Choroid plexus epithelial cell (primary cell): Measurements from ENCODE around the gene PDLIM4.
A peak's percentile ranks its signal among the peaks of the same experiment; 100 is the strongest.

ENCODE experiments used
- DNase-seq: peaks from one replicate; pipeline ENCODE4 v3.0.0-alpha.2; 2010; ENCODE audit warnings: low read depth
- H3K4me3 ChIP-seq: 2 replicates; pipeline ENCODE4 v1.5.1; 2011; ENCODE audit warnings: low read depth, mild to moderate bottlenecking, control low read depth, low read length, moderate library complexity
- CTCF ChIP-seq: conservative IDR thresholded peaks from 2 replicates; pipeline ENCODE4 v1.5.1; 2011; ENCODE audit warnings: low read depth, mild to moderate bottlenecking, control low read depth, inconsistent platforms, low read length, moderate library complexity

Gene PDLIM4

GRCh38 chr5:132267166-132267739, 9.8 kb downstream of the PDLIM4 start:
- TF ChIP-seq CTCF: no peak
- H3K4me3 ChIP-seq: no peak overlapping the region
- DNase-seq: no peak

DNA sequence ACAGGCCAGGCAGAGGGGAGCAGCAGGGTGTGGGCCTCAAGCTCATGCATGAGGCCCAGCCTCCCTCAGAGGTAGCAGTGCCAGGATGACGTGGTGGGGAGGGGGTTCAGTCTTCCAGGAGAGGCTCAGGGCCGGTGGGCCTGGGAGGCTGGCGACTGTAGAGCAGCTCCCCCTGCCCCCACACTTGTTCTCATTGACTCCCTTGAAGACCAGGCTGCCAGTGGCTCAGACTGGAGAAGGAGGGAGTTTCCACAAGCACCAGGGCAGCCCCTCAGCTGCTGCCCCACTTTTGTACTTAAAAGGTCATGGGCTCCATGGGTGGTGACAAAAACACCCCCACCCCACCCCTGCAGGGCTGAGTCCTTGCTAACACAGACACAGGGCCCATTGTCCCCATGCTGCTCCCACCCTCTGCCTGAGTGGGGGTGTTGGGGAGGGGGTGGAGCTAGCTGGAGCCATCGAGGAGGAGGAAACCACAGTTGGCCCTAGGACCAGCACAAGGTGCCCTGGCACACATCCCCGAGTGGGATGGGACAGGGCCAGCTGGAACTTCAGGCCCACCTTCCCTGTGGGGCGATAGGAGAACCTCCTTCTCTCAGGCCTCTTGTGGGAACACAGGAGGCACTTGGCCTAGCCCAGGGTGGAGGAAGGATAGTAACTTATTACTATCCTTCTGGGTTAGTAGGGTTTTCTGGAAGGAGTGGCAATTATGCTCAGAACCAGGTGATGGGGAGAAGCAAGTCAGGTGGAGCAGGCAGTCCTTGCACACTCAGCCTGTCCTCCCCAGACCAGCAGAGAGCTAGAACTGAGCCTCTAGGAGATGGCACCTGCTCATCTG, 10.7 kb downstream of the PDLIM4 start:
- H3K4me3 ChIP-seq: no peak overlapping the region
- TF ChIP-seq CTCF: no peak
- DNase-seq: no peak

DNA sequence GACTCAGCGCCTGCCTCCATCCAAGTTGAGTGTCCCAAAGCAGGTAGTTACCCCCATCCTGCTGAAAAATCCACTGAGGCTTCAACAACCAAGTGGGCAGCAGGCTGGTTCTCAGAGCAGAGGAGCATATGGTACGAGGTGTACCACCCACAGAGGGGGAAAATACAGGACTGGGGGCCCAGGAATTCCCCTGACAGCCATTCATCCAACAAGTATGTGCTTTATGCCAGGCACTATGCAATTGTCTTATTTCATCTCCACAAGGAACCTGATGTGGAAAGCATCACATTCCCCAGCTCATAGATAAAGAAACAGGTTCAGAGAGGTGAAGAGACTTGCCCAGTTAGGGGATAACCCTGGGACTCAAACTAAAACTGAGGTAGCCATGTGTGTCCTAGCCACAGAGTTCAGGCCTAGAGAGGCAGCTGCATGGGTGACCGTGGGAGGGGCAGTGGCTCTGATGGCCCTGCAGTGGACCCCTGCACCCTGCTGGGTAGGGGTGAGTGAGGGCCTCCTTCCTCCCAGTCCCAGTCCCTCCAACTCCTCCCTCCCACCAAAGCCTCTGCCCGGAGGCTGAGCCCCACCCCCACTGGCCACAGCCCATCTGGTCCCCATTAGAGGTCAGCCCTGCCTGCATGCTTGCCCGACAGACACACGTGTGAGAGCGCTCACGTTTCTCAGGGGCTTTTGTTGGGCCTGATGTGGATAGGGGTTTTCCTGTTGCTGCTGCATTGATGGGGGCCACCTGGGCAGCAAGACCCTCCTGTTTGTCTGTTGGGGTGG, 11.5 kb downstream of the PDLIM4 start:
- no peak for TF ChIP-seq CTCF
- peak; percentile 64 for DNase-seq
- H3K4me3 ChIP-seq: no peak overlapping the region

GRCh38 chr5:132269635-132270334, 12.3 kb downstream of the PDLIM4 start:
- no peak for TF ChIP-seq CTCF
- peak; percentile 31 for DNase-seq
- H3K4me3 ChIP-seq: no peak overlapping the region

DNA sequence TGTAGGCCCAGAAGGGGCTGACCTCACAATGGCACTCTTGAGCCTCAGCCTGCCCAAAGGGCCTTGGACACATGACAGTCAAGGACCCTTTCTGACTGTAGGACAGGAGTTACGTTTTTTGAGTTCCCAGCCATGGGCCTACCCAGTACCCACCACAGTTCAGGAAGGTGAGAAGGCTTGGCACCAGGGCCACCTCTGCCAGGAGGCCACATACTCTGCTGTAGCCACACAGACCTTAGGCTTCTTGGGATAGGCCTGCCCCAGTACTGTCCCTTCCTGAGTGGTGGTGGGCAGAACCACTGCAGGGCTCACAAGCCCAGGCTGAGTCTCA, 12.8 kb downstream of the PDLIM4 start:
- no peak overlapping the region for H3K4me3 ChIP-seq
- no peak for TF ChIP-seq CTCF

GRCh38 chr5:132270706-132271105, 13.2 kb downstream of the PDLIM4 start:
- TF ChIP-seq CTCF: no peak
- no peak overlapping the region for H3K4me3 ChIP-seq
- no peak for DNase-seq

More for the DNA sequence above, 12.8 kb downstream of the PDLIM4 start:
- DNase-seq: no peak
